HepG2 (cell line): ENCODE measurements around the gene COL4A3. TPM values are rescaled to one million over a fixed set of nuclear protein-coding genes. Genes with fewer than 3 reads are reported as not detected.
A peak's percentile ranks its signal among the peaks of the same experiment; 100 is the strongest.

Experiments used
- ATAC-seq: fragments of 200-7000 bp; cut with Tn5 transposase; 3 replicates; pipeline ENCODE4 v1.9.1; 2020; ENCODE audit warnings: mild to moderate bottlenecking, moderate library complexity
- BruUV-seq: library from RNA; stranded (reverse); fragments of 400-500 nt; replicated peaks from 2 replicates; lab custom pipeline; 2021; lab: Mats Ljungman, UMichigan
- CTCF ChIA-PET: fragments of 300-600 bp; formaldehyde crosslinking; extraction: SDS; loops from one replicate; lab custom pipeline; 2021; ENCODE audit warnings: low total read pairs, inconsistent platforms, low intra/inter-chr PET ratio; lab: Yijun Ruan, JAX
- POLR2A ChIA-PET: fragments of 350-600 bp; sonication (Branson Sonifier 250); formaldehyde crosslinking; loops from one replicate; lab custom pipeline; 2020; ENCODE audit warnings: antibody characterized with exemption, inconsistent platforms; lab: Yijun Ruan, JAX
- DNase-seq: peaks from one replicate; pipeline ENCODE4 v3.0.0-alpha.2; 2015; ENCODE audit warnings: low spot score
- FAIRE-seq: peaks from 3 replicates; lab custom pipeline; 2011; peaks lifted over from hg19 to GRCh38; lab: Jason Lieb, UNC
- H2AFZ ChIP-seq: one replicate; pipeline ENCODE4 v1.6.1; 2011; ENCODE audit warnings: low read length, inconsistent platforms
- H3K27ac ChIP-seq: fragments of 300-600 bp; 3 replicates; pipeline ENCODE4 v1.8.0; 2011; ENCODE audit warnings: mixed run types, mild to moderate bottlenecking, mixed read lengths, low read length, inconsistent platforms; ENCODE audit not compliant: insufficient read depth; ENCODE audit errors: extremely low read length
- H3K27me3 ChIP-seq, 2 experiments: fragments of 200-600 bp in 1 of 2; 2 replicates in 1 of 2; 3 replicates in 1 of 2; pipeline versions ENCODE4 v1.6.0 to v1.8.0; 2011; ENCODE audit warnings: low read length in 2 of 2, mild to moderate bottlenecking in 2 of 2, moderate library complexity in 2 of 2, inconsistent platforms in 1 of 2; ENCODE audit not compliant: insufficient read depth in 2 of 2, control insufficient read depth in 1 of 2
- H3K36me3 ChIP-seq, 2 experiments: fragments of 200-600 bp in 1 of 2; replicated peaks in 1 of 2; 2 replicates in 1 of 2; 3 replicates in 1 of 2; pipeline versions ENCODE4 v1.5.1 to v1.8.0; 2011; ENCODE audit warnings: low read length in 2 of 2, inconsistent platforms in 1 of 2; ENCODE audit not compliant: insufficient read depth in 2 of 2, control insufficient read depth in 1 of 2
- H3K4me1 ChIP-seq: 2 replicates; pipeline ENCODE4 v1.5.1; 2012; ENCODE audit warnings: low read length, inconsistent platforms; ENCODE audit not compliant: insufficient read depth
- H3K4me2 ChIP-seq: 2 replicates; pipeline ENCODE4 v1.6.0; 2011; ENCODE audit warnings: low read depth, low read length, inconsistent platforms
- H3K4me3 ChIP-seq, 3 experiments: fragments of 200-600 bp in 1 of 3; sonication (generic), shearing (Covaris generic) in 1 of 3; replicated peaks in 1 of 3; 2 replicates each; pipeline ENCODE4 v1.5.1; 2011 to 2016; ENCODE audit warnings: low read length in 3 of 3, inconsistent platforms in 2 of 3, low read depth in 2 of 3, mild to moderate bottlenecking in 2 of 3, control low read depth in 1 of 3, mixed read lengths in 1 of 3; ENCODE audit not compliant: insufficient read depth in 1 of 3
- H3K79me2 ChIP-seq: one replicate; pipeline ENCODE4 v1.6.1; 2011; ENCODE audit warnings: low read length, inconsistent platforms; ENCODE audit not compliant: insufficient read depth
- H3K9ac ChIP-seq: 2 replicates; pipeline ENCODE4 v1.6.0; 2011; ENCODE audit warnings: mild to moderate bottlenecking, low read depth, low read length, inconsistent platforms; ENCODE audit not compliant: insufficient read depth
- H3K9me3 ChIP-seq: 2 replicates; pipeline ENCODE4 v1.5.1; 2012; ENCODE audit warnings: mild to moderate bottlenecking, low read length
- H4K20me1 ChIP-seq: 2 replicates; pipeline ENCODE4 v1.6.0; 2011; ENCODE audit warnings: inconsistent platforms, mild to moderate bottlenecking, low read length, moderate library complexity; ENCODE audit not compliant: insufficient read depth
- EP300 ChIP-seq, 3 experiments: sonication (generic) in 1 of 3; formaldehyde crosslinking in 1 of 3; IDR thresholded peaks; 2 replicates each; pipeline versions ENCODE4 v1.5.1 to v1.6.1; 2011 to 2020; ENCODE audit warnings: low read depth in 2 of 3, low read length in 2 of 3, borderline replicate concordance in 1 of 3, improper control_type of control experiment in 1 of 3, mild to moderate bottlenecking in 1 of 3, missing genetic modification reagents in 1 of 3, moderate library complexity in 1 of 3
- FOXA3 ChIP-seq: IDR thresholded peaks from 2 replicates; pipeline ENCODE4 v1.6.1; 2016; ENCODE audit warnings: missing genetic modification reagents, missing compliant biosample characterization
- MIER2 ChIP-seq: IDR thresholded peaks from 2 replicates; pipeline ENCODE4 v1.6.1; 2016; ENCODE audit warnings: missing biosample characterization, missing genetic modification reagents
- ONECUT2 ChIP-seq: sonication (generic); formaldehyde crosslinking; IDR thresholded peaks from 2 replicates; pipeline ENCODE4 v1.4.0; 2020; ENCODE audit warnings: missing genetic modification reagents
- PBX2 ChIP-seq: IDR thresholded peaks from 2 replicates; pipeline ENCODE4 v1.6.1; 2016; ENCODE audit warnings: control low read depth
- ZBTB37 ChIP-seq: sonication (generic); formaldehyde crosslinking; IDR thresholded peaks from 2 replicates; pipeline ENCODE4 v1.4.0; 2020; ENCODE audit warnings: mild to moderate bottlenecking, missing genetic modification reagents
- ZEB1 ChIP-seq: IDR thresholded peaks from 2 replicates; pipeline ENCODE4 v1.6.1; 2012; ENCODE audit warnings: mild to moderate bottlenecking, low read depth, inconsistent platforms; ENCODE audit not compliant: insufficient replicate concordance
- ZHX1 ChIP-seq: sonication (generic); formaldehyde crosslinking; IDR thresholded peaks from 2 replicates; pipeline ENCODE4 v1.8.1; 2022; ENCODE audit warnings: low read depth, mild to moderate bottlenecking, missing genetic modification reagents
- ZNF143 ChIP-seq: sonication (generic); formaldehyde crosslinking; IDR thresholded peaks from 2 replicates; pipeline ENCODE4 v1.4.0; 2020; ENCODE audit warnings: missing genetic modification reagents
- ZNF17 ChIP-seq: sonication (generic); formaldehyde crosslinking; IDR thresholded peaks from 2 replicates; pipeline ENCODE4 v1.5.0; 2020; ENCODE audit warnings: mild to moderate bottlenecking, missing genetic modification reagents
- ZNF275 ChIP-seq: sonication (generic); formaldehyde crosslinking; IDR thresholded peaks from 2 replicates; pipeline ENCODE4 v1.8.0; 2022; ENCODE audit warnings: missing genetic modification reagents, mild to moderate bottlenecking, inconsistent platforms, borderline replicate concordance
- ZNF496 ChIP-seq: sonication (generic); formaldehyde crosslinking; IDR thresholded peaks from 2 replicates; pipeline ENCODE4 v1.8.1; 2023; ENCODE audit warnings: mild to moderate bottlenecking, moderate library complexity, missing genetic modification reagents; ENCODE audit not compliant: insufficient replicate concordance
- ZNF747 ChIP-seq: sonication (generic); formaldehyde crosslinking; IDR thresholded peaks from 2 replicates; pipeline ENCODE4 v1.8.1; 2023; ENCODE audit warnings: missing genetic modification reagents, mild to moderate bottlenecking, borderline replicate concordance
- WGBS: methylation state at CpG from one replicate; pipeline ENCODE4 v1.1.6; 2017; ENCODE audit warnings: low lambda C conversion rate; 5-methylcytosine and 5-hydroxymethylcytosine counted together
- in situ Hi-C: cut with HindIII; loops from 2 replicates; pipeline ENCODE4 v1.10.0; 2017; ENCODE audit warnings: low pct_unique_long_range_greater_than_20kb; ENCODE audit not compliant: extremely low pct_ligation_motif_present
- intact Hi-C: fragments of 100-400 bp; cut with micrococcal nuclease; formaldehyde crosslinking; loops from one replicate; pipeline ENCODE4 v1.10.0; 2022; ENCODE audit not compliant: unreplicated experiment
- polyA plus RNA-seq, 8 experiments: library from polyadenylated mRNA; depleted of rRNA in 3 of 8; stranded (reverse) in 7 of 8; unstranded in 1 of 8; fragments of >200 nt; fragmentation: Illumina TruSeq in 4 of 8; extraction: Trizol in 4 of 8; gene quantifications; 2 replicates each; pipeline versions ENCODE4 v1.2.1 to v1.2.3, GENCODE V29; 2011 to 2016; ENCODE audit warnings: low read depth in 4 of 8, missing spikeins in 1 of 8, mixed read lengths in 1 of 8; ENCODE audit not compliant: insufficient read depth in 1 of 8
- total RNA-seq, 5 experiments: library from RNA; depleted of rRNA; stranded (reverse); fragments of >200 nt; fragmentation: Illumina TruSeq; extraction: Trizol; gene quantifications; 2 replicates each; pipeline ENCODE4 v1.2.3, GENCODE V29; 2016; ENCODE audit warnings: low read depth in 1 of 5

Gene COL4A3
- total and polyA plus RNA-seq, 2 of the 13 experiments (the other 11 are each of a cell fraction or from before 2014, with no cell fraction given), result 0.02 TPM; not detected in 1

- TF ChIP-seq MIER2 (no peak), FOXA3 (no peak)
Measured at GRCh38 chr2:227308784-227309183, 144.4 kb downstream of the COL4A3 start (continued).

- intact Hi-C loops (loop anchor here (5.0 kb wide), 1 partner anchor 73 kb away; no protein-coding TSS in a partner anchor), in situ Hi-C loops (no loop called here)
- DNase-seq (peak; percentile 34), ATAC-seq (no peak), FAIRE-seq (no peak)
- Histone ChIP-seq H2AFZ (no peak overlapping the region), H3K36me3 (no peaks in the 10 kb centered on the region), H3K4me3 (no peak overlapping the region), H3K27me3 (no peaks in the 10 kb centered on the region), H3K4me2 (no peak overlapping the region), H4K20me1 (no peaks in the 10 kb centered on the region), H3K79me2 (no peaks in the 10 kb centered on the region), H3K27ac (no peak overlapping the region), H3K4me1 (peaks cover 57% of the 10 kb centered on the region), H3K9ac (no peak overlapping the region), H3K9me3 (no peaks in the 10 kb centered on the region)
- CTCF ChIA-PET, result no interaction called here
- TF ChIP-seq EP300 (IDR thresholded peaks at IDR 0.05; ENCODE audit: low read depth in 2 of 2, low read length in 2 of 2) (no peak), EP300 (CRISPR knock-in tag; IDR thresholded peaks at IDR 0.05; ENCODE audit: borderline replicate concordance) (no peak), ONECUT2 (no peak), ZNF143 (CRISPR knock-in tag) (no peak), ZNF17 (CRISPR knock-in tag) (no peak), ZNF747 (no peak), ZBTB37 (CRISPR knock-in tag) (no peak), ZHX1 (CRISPR knock-in tag) (no peak), PBX2 (no peak), ZEB1 (no peak), ZNF275 (CRISPR knock-in tag) (no peak), ZNF496 (CRISPR knock-in tag) (no peak)
- no TSS peak for BruUV-seq
- POLR2A ChIA-PET, result interaction anchor here (2.0 kb wide), 1 partner anchor 15 kb away, joined by 6 read pairs; the partner anchor contains the start of gene MFF
- 94% methylated on average over 4 of the region's 4 CpGs for WGBS
Measured at GRCh38 chr2:227310756-227311110, 146.3 kb downstream of the COL4A3 start.
